Activated gamma-delta T cell (primary cell): Measurements from ENCODE around the gene CHTOP.
"Not testable (repeated sequence)": the region's sequence is repeated elsewhere in the genome, so short reads cannot be mapped to it uniquely, and the experiment has no call there.

ENCODE experiments used
- DNase-seq: peaks from one replicate; lab custom pipeline; 2025; lab: John Stamatoyannopoulos, UW
- total RNA-seq, 2 donors: gene quantifications; one replicate each; lab custom pipeline; 2026; lab: John Stamatoyannopoulos, UW

The CHTOP gene, protein sequence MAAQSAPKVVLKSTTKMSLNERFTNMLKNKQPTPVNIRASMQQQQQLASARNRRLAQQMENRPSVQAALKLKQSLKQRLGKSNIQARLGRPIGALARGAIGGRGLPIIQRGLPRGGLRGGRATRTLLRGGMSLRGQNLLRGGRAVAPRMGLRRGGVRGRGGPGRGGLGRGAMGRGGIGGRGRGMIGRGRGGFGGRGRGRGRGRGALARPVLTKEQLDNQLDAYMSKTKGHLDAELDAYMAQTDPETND
- total RNA-seq: 142 to 158 reads per million in 2 donors

DNA sequence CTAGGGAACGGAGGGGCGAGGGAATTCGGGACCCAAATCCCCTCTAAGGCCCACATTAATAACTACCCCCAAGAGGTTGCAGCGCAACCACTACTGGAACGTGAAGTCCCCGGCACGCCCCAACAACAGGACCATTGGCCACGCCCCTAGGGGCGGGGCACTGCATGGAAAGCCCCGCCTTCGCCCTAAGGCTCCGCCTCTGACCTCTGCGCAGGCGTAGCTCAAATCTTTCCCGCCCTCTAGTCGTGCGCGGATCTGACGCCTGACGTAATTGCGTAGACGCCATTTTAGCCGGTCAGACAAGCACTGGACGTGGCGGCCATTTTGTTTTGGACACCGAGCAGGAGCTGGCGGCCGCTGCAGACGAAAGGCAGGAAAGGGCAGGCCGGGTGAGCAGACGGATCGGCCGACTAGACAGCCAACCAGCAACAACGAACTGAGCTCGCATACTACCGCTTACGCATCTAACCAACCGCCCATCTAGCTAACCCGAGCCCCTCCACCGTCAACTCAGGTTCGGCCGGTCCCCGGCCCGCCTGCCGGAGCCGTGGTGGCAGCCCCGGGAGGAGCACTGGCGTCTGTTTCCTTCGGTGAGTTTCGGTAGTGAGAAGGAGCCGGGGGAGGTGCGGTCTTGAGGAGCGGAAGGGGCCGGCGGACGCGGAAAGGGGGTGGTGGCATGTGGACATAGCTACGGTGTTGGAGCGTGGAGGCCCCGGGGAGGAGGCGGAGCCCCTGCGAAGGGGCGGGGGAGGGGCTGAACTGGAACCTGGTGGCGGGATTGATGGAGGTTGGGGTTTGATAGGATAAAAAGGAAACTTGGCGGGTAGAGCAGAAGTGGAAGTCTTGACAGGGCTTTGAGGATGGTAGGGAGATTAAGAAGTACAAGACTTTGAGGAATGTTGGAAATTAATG lies at the start of gene CHTOP:
TSS of gene CHTOP (plus strand) at position 313 of the 912 bp plus-strand sequence. CDS start 2,523 bp downstream, outside the sequence.
- peak; percentile 72 for DNase-seq

DNA sequence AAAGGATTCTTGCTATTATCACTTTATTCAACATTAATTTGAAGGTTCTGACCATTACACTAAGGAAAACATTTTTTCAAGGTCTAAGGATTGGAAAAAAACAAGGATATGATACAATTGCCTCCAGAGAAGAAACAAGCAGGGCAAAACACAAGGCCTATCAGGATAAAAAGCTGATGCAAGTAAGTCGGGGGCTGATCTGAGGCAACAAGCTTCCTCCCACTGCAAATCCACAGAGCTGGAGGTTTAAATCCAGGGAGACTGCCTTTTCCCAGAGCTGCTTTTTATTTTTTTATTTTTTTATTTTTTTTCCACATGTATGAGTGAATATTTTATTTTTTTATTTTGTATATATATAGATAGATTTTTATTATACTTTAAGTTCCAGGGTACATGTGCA lies 48.9 kb upstream of the CHTOP start:
- DNase-seq: no peak

DNA sequence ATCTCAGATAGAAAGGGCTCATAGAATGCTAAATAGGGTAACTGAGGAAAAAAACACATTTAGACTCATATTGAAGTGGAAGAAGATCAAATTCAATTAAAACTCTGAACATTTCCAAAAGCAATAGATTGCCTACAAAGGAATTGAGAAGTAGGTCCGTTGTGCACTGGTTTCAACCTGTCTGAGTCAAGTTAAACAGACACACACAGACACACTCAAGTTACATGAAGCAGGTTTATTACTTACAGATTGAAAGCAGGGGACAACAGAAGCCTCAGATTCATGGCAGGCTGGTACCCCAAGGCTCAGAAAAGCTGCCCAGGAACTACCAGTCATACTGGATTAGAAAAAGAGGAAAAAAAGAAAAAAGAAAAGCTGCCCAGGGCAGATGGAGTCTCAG lies 47.5 kb upstream of the CHTOP start:
- DNase-seq: no peak

DNA sequence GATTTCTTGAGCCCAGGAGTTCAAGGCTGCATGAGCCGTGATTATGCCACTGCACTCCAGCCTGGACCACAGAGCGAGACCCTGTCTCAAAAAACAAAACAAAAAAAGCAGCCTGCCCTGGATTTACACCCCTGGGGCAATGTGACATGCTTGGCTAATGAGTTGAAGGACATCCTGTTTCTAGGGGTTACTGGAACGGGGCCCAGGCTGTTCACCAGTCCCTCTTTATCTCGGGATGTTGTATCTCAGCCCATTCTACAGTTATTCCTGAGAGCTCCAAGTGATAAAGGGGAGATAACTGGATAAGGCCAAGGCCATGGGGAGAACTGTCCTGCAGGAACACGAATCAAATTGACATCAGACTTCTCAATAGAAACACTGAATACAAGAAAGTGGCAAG lies 46.6 kb upstream of the CHTOP start:
- DNase-seq: no peak

DNA sequence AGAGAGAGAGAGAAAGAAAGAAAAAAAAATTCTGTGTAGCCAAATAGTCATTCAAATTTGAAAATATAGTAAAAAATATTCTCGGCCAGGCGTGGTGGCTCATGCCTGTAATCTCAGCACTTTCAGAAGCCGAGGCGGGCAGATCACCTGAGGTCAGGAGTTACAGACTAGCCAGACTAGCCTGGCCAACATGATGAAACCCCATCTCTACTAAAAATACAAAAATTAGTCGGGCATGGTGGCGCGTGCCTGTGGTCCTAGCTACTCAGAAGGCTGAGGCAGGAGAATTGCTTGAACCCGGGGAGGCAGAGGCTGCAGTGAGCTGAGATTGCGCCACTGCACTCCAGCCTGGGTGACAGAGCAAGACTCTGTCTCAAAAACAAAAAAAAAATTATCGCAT lies 45.8 kb upstream of the CHTOP start:
- not testable (repeated sequence) for DNase-seq

DNA sequence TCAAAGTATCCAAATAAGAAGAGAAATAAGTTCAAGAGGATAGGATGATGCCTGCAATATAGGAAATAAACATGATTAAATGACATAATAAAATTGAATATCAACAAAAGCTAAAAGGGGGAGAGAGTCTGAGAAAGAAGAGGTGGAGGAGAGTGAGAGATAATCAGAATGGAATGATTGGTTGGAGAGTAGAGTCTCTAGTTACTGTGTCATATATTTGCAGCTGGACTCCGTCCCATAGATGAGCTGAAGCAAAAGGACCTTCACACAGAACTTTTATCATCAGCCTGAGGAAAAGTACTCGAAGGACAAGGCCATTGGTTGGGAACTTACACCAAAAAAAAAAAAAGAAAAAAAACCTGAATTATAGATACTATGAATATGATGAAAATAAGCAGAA lies 45.4 kb upstream of the CHTOP start:
- DNase-seq: no peak

DNA sequence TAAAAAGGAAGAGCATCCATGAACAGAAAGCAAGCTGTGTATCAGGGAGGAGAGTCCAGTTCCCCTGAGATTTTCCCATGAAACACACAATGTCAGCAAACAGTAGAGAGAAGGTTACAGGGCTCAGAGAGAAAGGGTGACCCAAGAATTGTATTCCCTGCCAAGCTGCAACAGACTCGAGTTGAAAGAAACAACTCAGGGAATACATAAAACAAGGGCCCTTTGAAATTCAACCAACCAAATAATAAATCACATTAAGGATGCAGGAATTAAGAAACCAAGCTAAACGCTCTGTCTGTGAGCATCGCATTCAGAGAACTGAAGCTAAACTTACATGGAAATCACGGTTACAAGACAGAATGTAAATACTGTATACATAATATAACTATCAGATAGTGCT lies 41.1 kb upstream of the CHTOP start:
- no peak for DNase-seq

DNA sequence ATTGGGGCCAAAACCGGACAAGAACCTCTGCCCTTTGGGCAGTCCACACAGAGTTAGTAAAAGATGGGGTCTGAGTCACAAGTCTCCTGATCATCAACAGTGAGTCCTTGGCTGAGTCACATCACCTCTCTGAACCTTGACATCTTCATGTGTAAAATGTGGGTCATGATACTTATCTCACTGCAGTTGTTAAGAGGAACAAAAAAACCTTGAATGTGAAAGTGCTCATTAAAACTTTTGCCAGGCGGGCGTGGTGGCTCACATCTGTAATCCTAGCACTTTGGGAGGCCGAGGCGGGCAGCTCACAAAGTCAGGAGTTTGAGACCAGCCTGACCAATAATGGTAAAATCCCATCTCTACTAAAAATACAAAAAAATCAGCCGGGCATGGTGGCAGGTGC lies 36.7 kb upstream of the CHTOP start:
- no peak for DNase-seq

DNA sequence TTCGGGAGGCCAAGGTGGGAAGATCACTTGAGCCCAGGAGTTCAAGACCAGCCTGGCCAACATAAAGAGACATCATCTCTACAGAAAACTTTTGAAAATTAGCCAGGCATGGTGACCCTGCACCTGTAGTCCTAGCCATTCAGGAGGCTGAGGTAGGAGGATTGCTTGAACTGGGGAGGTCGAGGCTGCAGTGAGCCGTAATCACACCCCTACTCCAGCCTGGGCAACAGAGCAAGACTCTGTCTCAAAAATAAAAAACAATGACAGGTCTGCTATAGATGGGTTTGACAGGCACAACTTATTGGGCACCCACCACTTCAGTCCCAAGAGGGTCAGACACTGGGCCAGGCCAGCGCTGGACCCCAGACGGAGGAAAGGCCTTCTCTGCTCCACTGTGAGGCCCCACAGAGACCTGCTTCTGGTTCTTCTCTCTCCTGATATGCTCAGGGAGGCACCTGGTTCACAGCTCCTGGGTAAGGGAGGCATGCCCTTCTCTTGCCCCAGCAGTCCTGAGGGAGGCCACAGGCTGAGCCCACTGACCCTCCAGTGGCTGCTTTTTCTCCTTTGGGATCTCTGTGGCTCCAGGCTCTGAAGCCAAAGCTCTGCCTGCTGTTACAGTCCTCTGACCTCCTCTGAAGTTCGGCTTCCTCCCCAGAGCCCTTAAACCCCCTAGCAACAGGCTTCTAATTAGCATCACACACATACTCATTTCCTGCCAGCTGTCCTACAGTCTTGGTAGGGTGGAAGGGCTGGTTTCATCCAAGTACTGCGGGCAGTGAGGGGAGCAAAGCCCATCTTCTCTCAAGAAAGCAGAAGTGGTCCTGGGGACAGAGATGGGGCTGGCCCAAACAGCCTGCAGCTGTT lies 35.3 kb upstream of the CHTOP start:
- no peak for DNase-seq

DNA sequence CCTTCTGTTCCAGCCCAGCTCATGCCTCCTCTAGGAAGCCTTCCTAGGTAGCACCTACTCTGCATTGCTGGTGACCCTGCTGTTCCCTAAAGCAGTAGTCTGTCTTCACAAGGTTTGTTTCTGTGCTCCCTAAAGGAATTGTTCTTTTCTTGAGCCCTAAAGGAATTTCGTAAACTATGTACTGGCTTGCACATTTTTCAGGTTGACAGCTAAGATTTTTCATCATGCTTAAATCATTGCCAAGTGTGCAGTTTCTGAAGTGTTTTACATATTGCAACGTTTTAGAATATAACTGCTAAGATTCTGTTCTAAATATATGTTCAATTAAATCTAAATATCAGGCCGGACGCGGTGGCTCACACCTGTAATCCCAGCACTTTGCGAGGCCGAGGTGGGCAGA lies 34.0 kb upstream of the CHTOP start:
- no peak for DNase-seq

DNA sequence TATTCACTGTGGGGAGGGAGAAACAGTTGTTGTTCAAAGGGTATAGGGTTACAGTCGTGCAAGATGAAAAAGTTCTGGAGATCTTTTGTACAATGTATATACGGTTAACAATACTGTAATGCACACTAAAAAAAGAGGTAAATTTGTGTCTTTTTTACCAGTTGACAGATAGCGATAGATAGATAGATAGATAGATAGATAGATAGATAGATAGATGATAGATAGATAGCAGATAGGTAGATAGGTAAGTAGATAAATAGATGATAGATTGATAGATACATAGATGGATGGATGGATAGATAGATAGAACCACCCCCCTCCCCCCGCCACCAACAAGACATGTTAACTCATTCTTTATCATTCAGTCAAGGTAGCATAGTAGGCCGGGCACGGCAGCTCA lies 31.1 kb upstream of the CHTOP start:
- DNase-seq: no peak

DNA sequence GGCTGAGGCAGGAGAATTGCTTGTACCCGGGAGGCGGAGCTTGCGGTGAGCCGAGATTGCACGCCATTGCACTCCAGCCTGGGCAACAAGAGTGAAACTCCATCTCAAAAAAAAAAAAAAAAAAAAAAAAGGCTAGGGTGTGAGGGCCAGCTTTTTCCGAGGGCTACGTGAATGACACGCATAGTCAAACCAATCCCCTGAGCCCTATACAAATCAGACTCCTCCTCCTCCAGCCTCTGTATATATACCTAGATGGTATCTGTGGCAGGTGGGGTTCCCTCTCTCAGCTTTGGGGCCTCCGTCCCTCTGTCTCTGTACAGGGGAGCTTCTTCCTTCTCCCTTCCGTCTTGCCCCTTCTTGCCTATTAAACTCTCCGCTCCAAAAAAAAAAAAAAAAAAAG lies 27.7 kb upstream of the CHTOP start:
- DNase-seq: no peak

DNA sequence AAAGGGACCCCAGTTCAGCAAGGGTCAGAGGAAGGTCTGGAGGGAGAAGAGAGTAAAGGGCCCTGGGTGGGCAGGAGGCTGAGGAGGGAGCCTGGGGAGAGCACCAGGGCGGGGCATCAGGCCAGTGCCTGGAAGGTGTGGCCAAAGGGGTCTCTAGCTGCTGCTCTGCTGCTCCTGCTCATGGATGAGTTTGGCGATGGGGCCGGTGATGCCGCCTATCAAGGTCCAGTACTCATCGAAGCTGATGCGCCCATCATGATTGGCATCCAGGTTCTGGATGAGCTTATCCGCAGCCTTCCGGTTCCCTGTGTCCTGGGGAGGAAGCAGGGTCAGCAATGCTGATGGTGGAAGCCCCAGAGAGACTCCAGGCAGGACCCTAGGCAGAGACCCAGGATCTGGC lies 26.5 kb upstream of the CHTOP start:
- no peak for DNase-seq

DNA sequence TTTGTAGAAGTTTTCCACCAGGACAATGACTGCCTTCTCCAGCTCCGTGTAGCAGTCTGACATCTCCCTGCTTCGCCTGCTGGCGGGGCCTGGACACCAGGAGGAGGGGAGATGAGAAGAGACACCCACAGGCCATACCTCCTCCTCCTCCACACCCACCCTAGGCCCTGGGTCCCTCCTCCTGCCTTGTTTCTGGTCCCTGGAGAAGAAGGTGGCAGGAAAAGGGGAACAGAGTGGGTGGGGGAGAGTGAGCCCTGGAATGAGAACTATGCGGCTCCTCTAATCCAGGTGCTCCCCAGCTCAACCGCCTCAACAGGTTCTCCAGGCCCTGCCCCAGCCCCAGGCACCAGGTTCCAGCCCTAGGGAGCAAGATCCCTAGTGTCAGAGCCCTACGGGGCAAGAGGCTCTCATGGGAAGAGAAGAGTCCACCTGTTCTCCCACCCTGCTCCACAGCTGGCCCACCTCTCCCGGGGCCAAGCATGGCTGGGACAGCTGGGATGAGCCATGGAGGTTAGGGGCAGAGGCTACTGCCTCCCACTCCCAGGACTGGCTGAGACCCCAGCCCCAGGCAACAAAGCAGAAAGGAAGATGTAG lies 25.7 kb upstream of the CHTOP start:
- no peak for DNase-seq

DNA sequence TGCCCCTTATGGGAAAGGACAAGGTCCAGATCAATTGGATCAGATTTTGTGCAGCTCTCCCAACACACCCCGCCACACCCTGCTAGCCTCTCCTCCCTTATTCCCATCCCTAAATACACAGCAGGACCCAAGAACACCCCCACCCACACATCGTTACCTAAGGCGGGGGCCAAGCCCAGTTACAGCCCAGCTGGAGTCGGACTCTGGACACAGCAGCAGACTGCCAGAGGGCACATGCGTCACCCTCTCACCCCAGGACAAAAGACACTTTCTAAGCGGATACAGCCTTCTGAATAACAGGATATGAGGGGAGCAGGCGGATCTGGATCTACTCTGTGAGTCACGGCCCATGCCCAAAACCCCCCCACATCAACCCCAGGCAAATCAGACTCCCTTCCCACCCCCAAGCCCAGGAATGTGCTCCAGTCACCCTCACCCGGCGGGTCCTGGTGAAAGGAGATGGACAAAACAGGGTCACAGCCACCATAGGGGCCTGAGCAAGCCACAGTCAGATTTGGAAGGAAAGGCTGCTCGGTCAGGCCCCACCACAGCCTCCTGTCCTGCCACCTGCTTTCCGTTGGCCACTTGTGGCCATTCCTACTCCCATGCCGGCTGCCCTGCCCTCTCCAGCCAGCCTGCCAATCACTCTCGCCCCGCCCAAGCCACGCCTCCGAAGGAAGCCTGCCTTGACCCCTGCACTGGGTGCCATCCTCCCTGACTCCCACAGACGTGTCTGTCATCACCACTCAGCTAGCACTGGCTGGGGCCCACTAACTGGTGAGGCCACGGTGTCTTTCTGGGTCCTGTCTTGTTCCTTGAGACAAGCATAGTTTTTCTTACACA lies 24.9 kb upstream of the CHTOP start:
- DNase-seq: no peak

DNA sequence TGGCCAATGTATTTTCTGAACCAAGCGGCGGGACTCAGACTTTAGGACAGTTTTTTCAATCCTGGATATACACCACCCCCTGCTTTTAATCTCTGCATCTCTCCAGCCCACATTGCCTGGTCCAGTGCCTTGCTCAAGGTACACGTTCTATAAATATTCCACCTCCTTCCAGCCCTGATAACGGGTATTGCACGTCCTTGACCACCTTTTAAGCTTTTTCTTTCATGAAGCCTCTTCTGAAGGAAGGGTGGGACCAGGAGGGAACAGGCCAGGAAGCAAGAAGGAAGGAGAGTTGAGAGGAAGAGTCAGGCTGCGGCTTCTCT lies 24.3 kb upstream of the CHTOP start:
- DNase-seq: no peak

DNA sequence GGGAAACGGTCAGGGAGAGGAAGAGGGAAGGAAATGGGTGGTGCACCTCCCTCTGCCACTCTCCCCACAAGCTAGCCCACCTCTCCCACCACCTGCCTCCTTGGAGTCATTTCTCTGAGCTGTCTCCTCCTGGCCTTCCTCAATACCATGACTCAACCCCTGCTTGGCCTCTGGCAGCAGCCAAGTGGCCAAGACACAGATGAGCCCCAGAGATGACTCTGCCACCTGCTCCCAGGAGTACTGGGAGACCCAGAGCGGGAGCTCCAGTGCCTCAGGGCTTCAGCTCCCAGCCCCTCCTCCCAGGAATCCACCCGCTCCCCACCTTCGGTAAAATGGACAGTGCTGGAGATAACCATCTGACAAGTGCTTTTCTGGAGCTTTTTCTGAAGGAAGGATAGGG lies 23.5 kb upstream of the CHTOP start:
- no peak for DNase-seq

DNA sequence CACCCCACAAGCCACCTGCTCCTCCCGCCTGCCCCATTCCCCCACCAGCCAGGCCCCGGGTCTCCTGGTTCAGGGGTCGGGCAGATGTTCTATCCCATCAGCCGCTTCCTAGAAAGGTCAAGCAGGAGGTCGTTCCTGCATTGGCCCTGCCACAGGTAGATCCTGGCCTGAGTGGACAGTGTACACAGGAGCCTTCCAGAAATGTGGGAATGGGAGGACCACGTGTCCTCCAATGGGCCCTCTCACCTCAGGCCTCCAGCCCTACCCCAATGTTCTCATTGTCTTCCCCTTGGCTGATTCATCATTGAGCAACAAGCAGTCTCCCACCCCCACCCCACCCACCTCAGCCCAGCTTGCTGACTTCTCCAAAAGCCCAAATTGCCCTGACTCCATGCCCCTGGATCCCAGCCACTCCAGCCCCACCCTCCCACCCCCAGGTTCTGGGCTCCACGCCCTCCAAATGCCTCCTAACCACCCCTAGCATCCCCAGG lies 23.0 kb upstream of the CHTOP start:
- no peak for DNase-seq

DNA sequence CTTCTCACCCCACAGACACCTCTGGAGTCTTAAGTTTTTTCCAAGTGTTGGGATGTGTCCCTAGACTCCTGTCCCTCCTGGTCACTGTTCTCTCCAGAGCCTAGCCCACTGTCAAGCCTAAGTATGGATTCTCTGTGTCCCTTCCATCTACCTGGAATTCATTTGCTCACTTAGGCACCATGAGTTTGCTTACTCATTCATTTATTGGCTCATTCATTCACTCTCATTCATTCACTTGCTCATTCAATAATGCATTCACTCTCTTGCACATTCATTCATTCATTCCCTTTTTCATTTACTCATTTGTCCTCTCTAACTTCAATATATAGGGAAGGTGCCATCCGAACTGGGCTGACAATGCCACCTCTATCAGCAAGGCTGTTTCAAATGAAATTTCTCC lies 22.5 kb upstream of the CHTOP start:
- no peak for DNase-seq

DNA sequence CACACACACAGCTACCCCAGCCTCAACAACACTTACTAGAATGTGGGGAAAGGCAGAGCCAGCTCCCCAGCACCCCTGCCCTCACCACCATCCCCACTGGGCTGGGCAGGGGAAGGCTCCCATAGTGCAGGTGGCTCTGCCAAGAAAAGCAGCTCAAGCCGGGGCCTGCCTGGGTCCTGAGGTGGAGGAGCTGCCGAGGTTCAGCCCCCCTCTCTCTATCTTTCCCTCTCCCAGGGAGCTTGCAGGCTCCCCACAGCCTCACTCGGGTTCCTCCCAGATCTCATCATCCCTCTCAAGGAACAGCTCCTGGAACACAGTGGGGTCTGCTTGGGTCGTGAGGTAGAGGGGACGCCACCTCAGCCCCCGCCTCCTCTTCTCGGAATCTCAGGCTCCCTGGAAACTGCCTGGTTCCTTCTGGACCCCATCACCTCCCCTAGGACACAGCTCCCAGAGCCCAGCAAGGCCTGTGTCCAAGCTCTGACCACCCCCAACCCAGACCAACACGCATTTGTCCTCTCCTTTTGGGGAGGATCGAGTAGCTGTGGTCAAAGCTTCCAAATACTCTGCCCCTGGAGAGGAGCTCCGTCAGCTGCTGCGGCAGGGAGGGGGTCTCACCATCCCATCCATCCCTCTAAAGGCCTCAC lies 21.6 kb upstream of the CHTOP start:
- DNase-seq: no peak
